Activated CD4-positive, alpha-beta T cell treated with anti-CD3 and anti-CD28 coated beads for 24 hours (primary cell): ENCODE measurements around the gene CCDC34.
"Not testable (repeated sequence)": the region's sequence is repeated elsewhere in the genome, so short reads cannot be mapped to it uniquely, and the experiment has no call there.

ENCODE experiments used
- DNase-seq, 2 donors: peaks; one replicate each; pipeline ENCODE4 v3.0.0-alpha.2; 2020; ENCODE audit warnings: low read depth in 2 of 2

The CCDC34 gene

DNA sequence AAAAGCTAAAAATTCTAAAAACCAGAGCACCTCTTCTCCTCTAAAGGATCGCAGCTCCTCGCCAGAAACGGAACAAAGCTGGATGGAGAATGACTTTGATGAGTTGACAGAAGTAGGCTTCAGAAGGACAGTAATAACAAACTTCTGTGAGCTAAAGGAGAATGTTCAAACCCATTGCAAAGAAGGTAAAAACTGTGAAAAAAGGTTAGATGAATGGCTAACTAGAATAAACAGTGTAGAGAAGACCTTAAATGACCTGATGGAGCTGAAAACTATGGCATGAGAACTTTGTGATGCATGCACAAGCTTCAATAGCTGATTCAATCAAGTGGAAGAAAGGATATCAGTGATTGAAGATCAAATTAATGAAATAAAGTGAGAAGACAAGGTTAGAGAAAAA is 40.8 kb downstream of the CCDC34 start:
- DNase-seq, result not testable (repeated sequence)

DNA sequence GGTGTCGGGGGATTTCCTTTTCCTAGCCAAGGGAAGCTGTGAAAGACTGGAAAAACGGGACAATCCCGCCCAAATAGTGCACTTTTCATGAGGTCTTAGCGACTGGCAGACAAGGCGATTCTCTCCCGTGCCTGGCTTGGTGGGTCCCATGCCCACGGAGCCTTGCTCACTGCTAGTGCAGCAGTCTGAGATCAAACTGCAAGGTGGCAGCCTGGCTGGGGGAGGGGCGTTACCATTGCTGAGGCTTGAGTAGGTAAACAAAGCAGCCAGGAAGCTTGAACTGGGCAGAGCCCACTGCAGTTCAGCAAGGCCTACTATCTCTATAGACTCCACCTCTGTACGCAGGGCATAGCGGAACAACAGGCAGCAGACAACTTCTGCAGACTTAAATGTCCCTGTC is 41.7 kb downstream of the CCDC34 start:
- not testable (repeated sequence) for DNase-seq

DNA sequence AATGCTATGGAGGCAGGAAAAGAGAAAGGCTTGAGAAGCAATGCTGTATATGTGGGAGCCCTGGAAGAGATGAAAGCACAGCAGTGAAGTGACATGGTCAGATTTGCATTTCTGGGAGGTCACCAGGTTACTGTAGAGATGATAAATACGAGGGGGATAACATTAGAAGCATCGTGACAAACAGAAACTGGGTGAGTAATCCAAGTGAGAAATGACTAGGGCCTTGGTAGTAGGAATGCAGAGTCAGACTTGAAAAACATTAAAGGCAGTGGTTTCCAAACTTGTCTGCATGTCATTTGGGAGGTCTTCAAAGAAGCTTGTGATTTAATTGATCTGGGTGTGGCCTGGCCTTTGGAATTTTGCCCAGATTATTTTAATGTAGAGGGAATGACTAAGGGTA is 43.9 kb downstream of the CCDC34 start:
- DNase-seq, result no peak

DNA sequence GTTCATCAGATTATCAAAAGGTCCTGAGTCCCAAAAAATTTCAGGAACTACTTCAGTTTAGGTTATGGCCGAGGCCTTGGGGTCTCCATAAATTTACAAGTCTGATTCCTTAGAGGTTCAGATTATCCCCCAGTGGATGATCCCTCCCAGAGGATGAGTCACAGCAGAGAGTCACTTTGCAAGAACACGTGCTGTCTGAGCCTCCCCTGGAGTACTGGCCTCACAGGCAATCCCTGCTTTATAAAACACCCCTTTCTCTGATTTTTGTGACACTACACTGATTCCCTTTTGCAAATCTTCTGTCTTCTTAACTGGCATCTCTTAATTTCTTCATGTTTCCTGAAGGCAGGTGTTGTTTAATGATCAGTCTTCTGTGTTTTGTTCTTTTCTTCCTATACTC is 45.3 kb downstream of the CCDC34 start:
- no peak for DNase-seq

DNA sequence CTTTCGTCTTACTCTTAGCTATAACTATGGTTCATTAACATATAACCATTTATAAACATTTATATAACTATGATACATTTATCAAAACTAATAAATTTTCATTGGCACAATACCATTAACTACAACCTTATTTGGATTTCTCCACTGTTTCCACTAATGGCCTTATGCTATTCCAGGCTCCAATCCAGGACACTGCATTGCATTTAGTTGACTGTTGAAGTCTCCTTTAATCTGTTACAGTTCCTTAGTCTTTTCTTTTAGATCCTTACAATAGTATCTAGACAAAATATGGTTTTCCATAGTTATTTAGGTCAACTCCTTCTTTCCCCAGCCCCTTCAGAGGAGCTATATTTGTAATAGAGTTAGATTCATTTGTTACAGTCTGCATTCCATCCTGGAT is 47.2 kb downstream of the CCDC34 start:
- no peak for DNase-seq

DNA sequence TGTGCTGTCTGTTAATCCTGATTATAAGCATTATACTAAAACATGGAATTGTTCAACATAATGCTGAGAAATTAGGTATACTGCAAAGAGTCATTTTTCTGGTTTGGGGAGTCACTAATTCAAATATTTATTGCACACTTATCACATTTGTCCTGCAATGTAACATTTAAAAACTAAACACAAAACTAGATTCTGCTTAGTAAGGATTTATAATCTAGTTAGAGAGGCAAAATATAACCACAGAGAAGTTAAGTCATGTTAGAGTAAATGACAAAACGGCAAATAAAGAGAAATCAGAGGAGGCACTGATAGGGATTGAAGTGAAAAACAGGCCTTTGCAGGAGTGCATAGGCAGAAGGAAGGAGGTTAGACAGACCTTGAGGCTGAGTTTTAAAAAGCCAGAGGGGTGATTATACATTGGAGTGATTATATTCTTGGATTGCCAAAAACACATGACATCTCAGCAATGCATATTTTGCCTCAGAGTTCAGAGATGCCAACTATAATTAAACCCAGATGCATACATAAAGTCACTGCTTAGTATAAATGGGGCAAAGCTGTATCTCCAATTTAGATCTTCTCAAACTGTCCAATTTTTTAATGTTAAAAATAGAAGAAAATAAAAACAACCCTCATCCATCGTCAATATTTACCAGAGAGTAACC is 49.7 kb downstream of the CCDC34 start:
- DNase-seq, result no peak

DNA sequence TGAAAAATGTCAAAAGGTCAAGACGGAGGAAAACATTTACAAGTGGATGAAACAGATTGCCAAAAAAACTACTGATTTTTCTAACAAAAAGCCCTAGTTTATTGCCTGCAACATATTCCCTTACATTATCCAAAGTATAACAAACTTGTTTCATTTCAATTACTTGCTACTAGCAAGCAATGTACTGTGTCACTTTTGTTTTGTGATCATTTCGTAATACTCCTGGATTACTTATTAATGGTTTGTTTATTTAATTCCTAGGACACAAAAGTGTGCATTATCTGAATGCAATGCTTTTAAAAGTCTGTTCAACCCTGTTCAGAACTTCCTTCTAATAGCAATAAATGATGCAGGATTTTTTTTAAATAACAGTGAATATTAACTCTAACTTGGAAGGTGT is 50.9 kb downstream of the CCDC34 start:
- no peak for DNase-seq

DNA sequence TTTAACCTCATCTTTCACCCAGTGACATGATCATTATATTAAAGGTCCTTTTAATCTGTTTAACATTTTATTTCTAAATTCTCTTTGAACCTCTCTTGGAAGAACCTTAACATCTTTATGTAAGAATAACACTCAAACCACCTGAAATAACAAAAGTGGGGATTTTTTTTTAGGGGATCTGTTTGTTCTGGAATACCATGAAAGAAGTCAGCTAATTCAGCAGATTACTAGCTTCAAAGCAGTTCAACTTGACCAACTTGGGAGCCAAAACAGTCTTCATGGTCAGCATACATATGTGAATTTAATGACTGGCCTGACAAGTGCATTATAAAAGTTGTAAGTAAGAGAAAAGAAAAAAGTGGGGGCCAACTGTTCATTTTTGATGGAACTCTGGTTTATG is 52.3 kb downstream of the CCDC34 start:
- no peak for DNase-seq

DNA sequence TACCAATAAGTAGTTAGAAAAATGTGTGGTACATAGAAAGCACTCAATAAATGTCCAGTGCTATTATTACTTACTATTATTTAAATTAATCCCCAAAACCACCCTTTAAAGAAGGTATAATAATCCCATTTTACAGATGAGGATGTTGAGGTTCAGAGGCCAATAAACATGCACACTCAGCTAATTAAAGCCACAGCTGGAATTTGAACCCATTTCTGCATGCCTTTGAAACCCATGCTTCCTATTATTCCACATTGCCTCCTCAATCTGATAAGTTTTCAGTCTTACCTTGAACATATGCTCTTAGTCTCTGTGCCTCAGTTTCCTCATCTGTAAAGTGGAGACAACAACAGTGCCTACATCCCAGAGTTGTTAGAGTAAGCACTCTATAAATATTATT is 52.8 kb downstream of the CCDC34 start:
- DNase-seq, result no peak

DNA sequence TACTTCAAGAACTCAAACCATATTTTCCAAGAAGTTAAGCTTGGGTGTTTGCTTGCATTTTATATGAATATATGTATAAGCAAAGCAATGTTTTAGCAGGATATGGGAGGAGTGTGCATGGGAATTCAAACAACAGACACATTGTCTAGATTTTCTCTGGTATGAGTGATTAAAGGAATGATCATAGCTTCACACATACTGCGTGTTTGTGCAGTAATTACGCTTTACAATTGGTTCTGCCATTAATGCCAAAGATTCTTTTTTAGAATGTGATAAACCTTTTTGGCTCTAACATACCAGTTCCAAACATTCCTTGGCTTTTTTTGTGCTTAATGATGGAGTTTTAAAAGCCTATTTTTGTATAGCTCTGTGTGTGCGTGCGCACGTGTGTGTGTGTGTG is 54.0 kb downstream of the CCDC34 start:
- no peak for DNase-seq

DNA sequence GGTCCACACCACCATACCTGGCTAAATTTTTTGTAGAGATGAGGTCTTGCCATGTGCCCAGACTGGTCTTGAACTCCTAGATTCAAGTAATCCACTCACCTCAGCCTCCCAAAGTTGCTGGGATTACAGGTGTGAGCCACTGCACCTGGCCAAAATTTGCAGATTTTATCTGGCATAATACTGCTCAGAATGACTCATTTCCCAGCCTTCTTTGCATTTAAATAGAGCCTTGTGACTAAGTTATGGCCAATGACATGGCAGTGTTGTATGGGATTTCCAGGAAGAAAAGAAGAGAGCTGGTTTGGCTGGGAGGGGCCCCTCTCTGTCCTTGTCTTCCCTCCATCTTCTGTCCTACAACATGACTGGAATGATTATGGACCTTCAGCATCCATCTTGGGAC is 55.8 kb downstream of the CCDC34 start:
- no peak for DNase-seq

DNA sequence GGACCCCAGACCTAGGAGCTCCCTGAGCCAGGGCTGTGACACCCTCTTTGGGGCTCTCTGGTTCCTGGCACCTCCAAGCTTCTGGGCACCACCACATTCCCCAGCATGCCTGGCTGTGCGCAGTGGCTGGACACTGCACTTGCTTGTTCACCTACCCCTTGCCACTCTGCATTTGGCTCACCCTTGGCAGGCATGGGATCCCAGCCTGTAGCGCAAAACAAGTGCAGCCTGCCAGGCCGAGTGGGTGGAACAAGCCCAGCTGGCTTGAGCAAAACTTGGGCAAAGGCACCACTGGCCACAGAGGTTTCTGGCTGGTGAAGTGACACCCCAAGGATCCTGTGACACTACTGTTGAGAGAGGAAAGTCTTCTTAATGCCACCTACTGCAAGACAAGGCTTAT is 57.3 kb downstream of the CCDC34 start:
- DNase-seq, result no peak

DNA sequence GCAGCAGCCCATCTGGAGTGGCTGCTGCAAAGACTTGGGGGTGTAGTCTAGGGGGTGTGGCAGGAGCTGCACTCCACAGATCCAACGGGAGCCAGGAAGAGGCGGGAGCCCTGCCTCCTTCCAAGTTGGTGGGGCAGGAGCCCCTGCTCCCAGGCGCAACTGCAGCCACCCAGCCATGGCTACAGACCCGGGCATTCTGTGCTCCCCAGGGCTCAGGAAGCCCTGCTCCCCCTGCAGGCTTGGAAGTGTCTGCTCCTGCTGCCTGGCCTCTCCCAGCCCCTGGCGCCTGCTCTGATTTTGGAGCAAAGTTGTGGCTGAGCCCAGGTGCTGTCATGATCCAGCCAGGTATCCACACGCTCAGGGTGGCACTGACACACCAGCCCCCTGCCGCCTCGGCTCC is 58.5 kb downstream of the CCDC34 start:
- no peak for DNase-seq

DNA sequence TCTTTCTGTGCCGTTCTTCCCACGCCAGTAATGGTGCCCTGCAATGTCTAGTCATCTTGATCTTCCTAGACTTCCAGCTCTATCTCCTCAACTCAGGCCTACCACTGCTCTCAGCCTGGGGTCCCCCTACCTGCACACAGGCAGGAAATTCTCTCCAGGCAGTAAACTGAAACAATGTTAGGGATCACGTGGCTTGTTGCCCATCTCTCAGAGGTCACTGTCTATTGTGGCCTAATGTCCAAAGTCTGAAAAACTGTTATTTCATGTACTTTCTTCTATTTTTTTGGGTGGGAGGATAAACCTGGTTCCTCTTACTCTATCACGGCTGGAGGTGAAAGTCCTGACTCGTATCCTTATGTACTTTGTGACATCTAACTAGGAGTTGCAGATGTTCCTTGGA is 59.1 kb downstream of the CCDC34 start:
- no peak for DNase-seq

DNA sequence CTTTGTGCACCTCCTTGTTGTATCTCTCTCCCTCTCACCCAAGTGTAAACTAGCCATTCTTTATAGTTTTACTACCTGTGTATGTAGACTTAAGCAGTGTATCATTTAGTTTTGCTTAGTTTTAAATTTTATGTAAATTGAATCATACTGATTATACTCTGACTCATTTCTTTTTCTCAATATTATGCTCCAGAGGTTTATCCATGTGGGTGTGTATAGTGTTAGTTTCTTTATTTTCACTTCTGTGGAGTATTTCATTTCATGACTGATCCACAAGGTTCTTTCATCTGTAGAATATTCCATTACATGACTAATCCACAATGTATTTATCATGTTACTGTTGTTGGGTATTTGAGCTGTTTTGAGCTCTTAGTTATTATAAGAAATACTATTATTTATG is 62.0 kb downstream of the CCDC34 start:
- DNase-seq, result no peak

DNA sequence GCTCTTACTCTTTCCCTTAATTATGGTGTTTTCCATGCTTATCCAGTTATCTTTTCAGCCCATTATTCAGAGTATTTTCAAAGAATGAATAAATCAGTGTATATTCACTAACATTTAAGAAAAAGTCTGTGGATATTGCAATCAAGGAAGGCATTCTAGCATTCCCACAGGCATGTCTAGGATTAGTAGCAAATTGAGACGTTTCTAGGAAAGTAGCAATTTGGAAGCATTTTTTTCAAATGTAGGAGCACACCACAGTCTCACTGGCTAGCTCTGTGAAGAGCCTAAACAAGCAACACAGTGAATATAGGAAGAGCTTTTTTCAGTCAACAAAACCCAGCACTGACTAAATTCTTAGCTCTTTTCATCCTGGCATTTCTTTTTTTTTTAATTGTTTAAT is 65.4 kb downstream of the CCDC34 start:
- DNase-seq, result no peak

DNA sequence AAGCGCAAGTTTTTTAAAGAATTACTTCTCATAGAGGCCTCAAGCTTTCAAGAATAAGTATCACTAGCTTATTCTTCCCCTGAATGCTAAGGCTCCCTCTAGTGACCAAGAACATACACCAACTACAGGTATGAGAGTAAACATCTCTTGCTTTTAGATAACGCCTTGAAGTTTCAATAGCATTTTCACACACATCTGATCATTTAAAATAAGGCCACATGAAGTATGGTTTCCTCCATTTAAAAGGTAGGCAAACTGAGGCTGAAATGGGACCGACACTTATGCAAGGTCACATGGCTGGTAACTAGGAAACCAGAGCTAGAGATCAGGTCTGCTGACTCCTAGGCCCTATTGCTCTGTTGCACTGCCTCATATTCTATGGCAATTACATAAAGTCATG is 66.5 kb downstream of the CCDC34 start:
- DNase-seq, result no peak

DNA sequence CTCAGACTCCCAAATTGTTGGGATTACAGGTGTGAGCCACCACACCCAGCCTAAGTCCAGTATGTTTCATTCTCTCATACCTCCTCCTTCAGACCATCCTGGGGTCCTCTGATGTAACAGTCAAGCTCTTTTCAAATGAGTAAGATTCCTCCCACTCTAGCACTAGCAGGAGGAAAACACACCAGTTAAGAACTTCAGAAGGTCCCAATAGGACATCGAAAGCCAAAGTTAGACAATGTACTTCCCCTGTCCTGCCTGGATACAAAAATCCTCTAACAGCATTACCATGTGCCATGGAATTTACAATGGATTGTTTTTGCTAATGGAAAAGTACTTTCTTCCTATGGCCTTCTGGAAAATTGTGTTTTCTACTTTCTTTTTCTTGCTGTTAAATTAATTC is 67.1 kb downstream of the CCDC34 start:
- no peak for DNase-seq

DNA sequence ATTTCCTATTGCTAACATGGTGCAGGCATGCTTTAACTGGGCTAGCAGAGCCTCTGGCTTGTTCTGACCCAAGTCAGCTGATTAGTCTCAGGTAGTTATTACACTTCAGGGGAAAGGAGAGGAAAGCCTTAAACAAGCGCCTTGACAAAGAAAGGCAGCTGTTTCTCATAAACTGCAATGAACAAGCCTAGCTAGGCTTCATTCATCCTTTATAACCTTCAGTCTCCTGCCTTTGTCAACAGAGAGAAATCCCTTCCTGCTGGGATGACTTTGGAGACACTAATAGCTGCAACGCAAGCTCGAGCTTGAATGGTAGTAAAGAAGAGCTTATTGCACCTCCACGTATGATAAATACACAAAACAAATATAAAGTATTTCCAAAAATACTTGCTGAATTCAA is 68.4 kb downstream of the CCDC34 start:
- no peak for DNase-seq

DNA sequence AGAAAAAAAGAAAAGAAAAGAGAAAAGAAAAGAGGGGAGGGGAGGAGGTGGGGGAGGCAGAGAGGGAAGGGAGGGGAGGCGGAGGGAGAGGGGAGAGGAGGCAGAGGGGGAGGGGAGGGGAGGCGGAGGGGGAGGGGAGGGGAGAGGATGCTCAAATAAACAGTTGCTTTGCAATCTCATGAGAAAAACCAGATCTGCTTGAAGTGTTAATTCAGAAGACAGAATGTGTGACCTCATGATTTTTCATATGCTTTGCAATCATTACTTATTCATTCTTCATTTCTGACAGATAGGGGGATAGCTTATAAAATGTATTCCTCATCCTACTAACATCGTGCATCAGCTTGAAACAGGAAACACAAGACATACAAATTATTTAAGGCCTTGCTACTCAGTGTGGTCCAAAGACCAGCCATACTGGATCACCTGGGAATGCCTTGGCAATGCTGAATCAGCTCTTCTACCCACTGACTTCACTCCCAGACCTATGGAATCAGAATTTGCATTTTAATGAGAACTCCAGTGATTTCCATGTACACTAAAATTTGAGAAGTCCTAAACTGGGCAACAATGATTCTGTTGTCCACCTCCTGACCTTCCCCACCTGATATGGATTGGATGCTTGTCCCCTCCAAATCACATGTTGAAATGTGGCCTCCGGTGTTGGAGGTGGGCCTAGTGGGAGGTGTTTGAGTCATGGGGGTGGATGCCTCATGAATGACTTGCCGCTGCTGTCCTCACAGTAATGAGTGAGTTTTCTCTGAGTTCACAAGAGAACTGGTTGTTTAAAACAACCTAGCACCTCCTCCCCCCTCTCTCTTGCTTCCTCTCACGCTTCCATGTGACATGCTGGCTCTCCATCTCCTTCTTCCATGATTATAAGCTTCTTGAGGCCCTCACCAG is 69.2 kb downstream of the CCDC34 start:
- no peak for DNase-seq

DNA sequence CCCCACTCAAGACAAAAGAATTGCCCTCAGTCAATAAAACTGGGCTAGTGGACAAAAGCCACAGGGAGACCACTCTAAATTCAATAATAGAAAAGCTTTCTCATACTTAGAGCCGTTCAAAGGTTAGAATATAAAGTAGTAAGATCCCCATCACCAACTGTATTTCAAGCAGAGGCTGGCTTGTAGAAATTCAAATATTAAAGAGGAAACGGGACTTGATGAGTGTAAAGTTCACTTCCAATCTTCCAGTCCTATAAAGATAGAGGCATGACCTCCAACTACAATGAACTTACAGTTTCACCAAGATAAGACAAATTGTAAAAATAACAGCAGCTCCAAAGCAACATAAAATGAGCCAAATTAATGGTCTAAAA is 70.4 kb downstream of the CCDC34 start:
- no peak for DNase-seq

DNA sequence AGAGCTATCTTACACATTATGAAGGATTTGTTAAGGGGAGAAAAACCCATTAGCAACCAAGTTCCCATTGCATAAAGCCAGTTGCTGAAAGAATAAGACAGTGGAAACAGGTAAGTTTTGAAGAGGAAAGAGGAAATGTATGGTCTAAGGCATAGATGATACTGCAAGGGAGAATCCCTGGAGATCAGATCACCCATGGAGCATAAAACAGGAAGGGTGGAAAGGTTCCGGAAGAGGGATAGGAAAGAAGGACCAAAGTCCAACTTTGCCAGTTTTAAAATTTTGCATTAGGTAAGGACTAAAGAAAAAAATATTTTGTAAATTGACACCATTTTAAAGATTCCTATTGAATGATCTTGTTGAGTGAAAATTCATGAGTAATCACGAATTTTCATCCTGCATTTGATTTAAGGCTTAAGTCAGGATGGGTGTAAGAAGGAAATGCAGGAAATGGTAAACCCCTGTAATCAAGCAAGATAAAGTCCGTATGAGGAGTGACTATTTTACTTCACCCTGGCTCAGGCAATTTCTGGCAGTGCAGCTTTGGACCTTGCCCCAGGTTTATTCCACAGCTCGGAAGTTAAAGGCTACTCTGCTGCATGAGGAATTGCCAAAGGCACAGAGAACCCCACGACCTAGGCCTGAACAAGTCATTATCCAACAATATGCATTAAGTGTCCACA is 70.9 kb downstream of the CCDC34 start:
- no peak for DNase-seq

DNA sequence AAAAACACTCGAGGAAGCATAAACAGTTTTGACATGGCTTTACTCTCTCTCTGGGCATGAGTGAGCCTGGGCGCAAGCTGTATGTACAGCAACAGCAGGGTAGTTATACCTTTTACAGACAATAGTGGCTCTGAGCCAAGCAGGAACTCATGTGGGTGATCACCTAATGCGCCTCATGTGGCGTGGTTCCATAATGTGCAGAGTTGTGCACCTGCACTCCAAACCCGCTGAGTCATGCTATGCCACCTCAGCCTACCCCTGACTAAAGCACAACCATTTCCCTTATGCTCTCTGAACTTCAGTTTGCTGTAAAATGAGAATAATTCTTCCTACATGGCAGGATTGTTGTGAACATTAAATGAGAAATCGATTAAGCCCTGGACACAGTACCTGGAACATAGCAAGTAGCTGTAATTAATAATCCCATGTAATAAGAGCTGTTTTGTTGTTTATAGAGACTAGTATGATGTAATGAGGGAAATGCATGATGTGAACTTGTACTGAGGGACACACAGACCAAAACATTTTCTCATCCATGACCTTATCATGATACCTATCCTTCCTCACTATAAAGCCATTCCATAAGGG is 71.6 kb downstream of the CCDC34 start:
- no peak for DNase-seq
